Measurements from ENCODE around the gene URM1.
A peak's percentile ranks its signal among the peaks of the same experiment; 100 is the strongest.

Gene URM1

DNA sequence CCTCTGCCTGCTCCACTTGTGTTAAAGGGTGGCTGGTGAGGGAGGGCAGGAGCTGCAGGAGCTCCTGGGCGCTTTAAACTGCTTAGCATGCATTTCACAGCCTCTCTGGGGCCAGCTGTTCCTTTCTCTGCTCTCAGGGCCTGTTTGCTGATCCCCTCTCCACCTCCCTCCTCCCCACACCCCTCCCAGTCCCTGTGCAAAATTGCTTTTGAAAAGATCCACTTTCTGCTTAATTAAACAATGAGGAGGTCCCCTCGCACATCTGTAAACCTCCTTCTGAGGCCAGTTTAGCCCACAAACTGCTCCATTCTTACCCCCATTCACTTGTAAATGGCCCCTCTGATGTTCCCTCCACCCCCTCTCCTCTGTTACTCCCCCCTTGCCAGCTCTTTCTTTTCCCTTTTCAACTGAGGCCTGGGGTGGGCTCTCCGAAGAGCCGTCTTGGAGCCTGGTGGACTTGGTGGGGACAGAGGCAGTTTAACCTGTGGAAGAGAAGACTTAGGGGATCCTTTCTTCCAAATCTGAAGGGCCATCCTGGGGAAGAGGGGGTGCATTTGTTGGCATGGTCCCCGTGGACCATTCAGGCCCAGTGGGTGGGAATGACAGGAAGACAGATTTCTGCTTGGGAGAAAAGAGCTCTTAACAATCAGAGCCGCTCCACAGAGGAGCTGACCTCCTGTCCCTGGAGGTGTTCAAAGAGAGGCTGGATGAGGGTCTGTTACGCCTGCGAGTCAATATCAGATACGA, 12.0 kb downstream of the URM1 start:
- DNase-seq (ENCODE audit: low read depth), result no peak
- no peak overlapping the region for H3K4me3 ChIP-seq (ENCODE audit: control insufficient read depth, low read depth, low read length)
- TF ChIP-seq, protein P1, sequence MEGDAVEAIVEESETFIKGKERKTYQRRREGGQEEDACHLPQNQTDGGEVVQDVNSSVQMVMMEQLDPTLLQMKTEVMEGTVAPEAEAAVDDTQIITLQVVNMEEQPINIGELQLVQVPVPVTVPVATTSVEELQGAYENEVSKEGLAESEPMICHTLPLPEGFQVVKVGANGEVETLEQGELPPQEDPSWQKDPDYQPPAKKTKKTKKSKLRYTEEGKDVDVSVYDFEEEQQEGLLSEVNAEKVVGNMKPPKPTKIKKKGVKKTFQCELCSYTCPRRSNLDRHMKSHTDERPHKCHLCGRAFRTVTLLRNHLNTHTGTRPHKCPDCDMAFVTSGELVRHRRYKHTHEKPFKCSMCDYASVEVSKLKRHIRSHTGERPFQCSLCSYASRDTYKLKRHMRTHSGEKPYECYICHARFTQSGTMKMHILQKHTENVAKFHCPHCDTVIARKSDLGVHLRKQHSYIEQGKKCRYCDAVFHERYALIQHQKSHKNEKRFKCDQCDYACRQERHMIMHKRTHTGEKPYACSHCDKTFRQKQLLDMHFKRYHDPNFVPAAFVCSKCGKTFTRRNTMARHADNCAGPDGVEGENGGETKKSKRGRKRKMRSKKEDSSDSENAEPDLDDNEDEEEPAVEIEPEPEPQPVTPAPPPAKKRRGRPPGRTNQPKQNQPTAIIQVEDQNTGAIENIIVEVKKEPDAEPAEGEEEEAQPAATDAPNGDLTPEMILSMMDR (conservative IDR thresholded peaks at IDR 0.05; ENCODE audit: control insufficient read depth, insufficient read depth, low read depth, low read length), result no peak

DNA sequence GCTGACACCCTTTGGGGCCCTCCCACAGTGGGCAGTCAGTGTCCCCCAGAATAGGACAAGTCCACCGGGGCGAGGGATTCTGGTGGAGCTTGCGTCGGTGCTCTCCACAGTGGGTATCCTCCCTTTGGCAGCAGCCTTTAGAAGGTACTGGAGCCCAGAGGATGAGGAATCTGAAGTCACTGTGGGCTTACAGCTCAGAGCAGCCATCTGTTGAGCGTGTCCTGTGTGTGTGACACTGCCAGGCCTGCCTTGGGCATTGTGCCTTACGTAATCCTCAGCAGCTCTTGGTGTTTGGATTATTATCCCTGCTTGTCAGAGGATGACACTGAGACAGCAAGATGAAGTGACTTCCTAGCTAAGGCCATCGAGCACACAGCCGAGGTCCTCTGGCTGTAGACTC, 12.6 kb downstream of the URM1 start:
- DNase-seq (ENCODE audit: low read depth), result no peak
- no peak overlapping the region for H3K4me3 ChIP-seq (ENCODE audit: control insufficient read depth, low read depth, low read length)
- TF ChIP-seq, protein P1 (conservative IDR thresholded peaks at IDR 0.05; ENCODE audit: control insufficient read depth, insufficient read depth, low read depth, low read length), result no peak

DNA sequence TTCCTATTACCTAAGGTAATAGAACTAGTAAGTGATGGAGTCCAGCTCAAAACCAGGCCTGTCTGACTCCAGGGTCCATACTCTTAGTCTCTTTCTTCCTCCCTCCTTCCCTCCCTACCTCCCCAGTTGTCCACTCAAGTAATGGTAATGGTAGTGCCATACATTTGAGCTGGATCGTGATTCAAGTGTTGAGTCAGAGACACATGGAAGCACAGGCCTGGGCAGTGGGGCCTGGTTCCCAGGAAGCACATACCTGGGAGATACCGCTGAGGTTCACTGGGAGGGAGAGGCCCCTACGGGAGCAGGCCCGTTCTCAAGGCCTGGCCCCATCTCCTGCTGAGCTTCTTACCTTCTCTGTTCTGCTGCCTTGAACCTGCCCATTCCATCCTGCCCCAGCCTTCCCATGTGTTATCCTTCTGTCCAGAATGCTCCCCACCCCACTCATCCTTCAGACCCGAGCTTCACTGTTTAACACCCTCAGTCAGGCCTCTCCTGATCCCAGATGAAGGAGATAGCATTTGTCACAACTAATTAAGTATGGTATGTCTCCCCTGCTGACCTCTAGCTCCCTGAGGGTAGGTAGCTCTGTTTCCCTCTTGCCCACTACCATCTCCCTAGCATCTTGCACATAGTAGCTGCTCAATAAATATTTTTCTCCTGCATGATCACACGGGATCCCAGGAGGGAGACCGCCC, 13.8 kb downstream of the URM1 start:
- H3K4me3 ChIP-seq (ENCODE audit: control insufficient read depth, low read depth, low read length), result no peak overlapping the region
- TF ChIP-seq, protein P1 (conservative IDR thresholded peaks at IDR 0.05; ENCODE audit: control insufficient read depth, insufficient read depth, low read depth, low read length), result no peak
- DNase-seq (ENCODE audit: low read depth), result no peak

DNA sequence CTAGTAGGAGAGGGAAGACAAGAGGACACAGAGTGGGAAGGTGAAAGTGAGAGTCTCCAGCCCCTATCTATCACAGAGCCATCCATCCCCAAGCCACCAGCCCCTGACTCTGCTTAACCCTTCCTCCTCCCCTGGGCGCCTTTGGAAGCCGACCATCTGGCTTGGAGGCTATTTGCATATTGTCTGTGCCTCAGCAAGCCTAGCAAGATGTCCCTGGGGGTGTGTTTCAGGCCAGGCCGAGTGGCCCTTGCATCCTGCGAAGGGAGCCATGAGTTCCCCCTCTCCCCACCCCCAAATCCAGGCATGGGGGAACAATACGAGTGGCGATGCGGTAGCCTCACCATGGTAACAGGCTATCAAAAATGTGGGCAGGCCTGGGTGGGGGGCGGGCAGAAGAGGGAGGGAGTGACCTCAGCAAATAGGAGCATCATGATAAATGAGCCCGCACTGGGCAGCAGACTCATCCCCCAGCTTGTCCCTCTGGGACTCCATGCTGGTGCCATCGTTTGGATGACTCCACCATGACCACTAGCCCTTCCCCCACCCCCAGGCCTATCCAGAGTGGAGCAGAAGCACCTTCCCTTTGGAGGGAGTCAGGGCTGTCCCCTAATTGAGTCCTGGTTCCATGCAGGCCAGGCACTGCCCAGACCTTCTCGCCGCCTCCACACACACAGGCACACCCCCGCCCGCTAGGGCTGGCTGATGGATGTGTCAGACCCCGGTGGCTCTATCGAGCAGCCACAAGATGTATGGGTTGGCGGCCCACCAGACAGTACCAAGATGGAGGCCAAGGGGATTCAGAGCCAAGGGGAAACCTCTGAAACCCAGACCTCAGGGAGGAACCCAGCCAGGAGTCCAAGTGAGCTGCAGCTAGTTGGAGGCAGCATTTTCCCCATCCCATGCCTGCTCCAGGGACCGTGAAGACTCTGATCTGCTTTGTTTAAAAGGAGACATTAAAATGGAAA, 14.6 kb downstream of the URM1 start:
- DNase-seq (ENCODE audit: low read depth), result peak; percentile 39
- TF ChIP-seq, protein P1 (conservative IDR thresholded peaks at IDR 0.05; ENCODE audit: control insufficient read depth, insufficient read depth, low read depth, low read length), result no peak
- no peak overlapping the region for H3K4me3 ChIP-seq (ENCODE audit: control insufficient read depth, low read depth, low read length)

DNA sequence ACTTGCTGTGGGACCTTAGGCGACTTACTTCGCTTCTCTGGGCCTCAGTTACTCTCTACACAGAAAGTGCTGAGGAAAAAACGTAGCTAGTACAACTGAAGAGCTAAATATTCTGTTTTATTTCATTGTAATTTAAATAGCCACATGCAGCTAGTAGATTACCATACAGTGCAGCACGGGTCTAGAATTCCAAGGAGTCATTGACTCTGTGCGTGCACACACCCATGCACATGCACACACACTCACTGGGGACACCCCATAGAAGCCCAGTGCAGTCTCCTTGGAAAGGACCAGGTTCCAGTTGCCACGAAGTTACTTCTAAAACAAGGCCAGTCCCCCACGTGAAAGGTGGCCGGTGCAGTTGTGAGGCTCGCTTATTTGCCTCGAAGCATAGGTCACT, 17.0 kb downstream of the URM1 start:
- DNase-seq (ENCODE audit: low read depth), result no peak
- TF ChIP-seq, protein P1 (conservative IDR thresholded peaks at IDR 0.05; ENCODE audit: control insufficient read depth, insufficient read depth, low read depth, low read length), result no peak
- H3K4me3 ChIP-seq (ENCODE audit: control insufficient read depth, low read depth, low read length), result no peak overlapping the region

DNA sequence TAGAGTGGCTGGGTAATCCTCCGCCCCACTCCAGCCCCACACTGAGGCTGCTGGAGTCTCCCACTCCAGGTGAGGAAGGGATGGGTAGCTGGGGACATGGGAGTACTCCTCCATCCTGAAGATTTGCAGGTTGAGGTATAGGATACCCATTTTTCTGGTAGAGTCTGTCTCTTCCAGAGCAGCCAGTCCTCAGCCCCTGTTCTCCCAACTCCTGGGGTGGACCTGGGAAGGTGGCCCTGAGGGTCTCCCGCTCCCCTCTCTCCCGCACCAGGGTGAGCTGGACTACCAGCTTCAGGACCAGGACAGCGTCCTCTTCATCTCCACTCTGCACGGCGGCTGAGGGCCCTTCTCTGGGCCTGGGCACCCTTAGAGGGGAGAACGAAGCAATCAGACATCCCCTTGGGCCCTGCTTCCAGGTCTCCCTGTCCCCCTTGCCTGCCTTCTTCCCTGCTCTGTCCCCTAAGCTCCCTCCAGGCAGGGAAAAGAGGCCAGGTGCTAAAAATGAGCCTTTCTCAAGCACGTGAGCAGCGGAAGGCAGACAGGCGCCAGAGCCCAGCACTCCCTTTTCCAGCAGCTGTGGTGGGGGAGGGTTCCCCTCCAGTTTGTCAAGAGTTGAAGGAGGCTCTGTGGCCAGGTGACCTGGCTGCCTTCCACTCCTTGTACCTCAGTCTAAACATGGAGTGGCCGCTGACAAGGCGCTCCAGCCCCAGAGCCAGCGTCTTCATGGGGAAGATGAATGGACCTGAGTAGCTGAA, 18.4 kb downstream of the URM1 start:
- TF ChIP-seq, protein P1 (conservative IDR thresholded peaks at IDR 0.05; ENCODE audit: control insufficient read depth, insufficient read depth, low read depth, low read length), result no peak
- DNase-seq (ENCODE audit: low read depth), result no peak
- H3K4me3 ChIP-seq (ENCODE audit: control insufficient read depth, low read depth, low read length), result no peak overlapping the region
